A673 (cell line): ENCODE measurements around the gene SLC6A12. TPM values are rescaled to one million over a fixed set of nuclear protein-coding genes. Genes with fewer than 3 reads are reported as not detected.

ENCODE experiments used
- BruUV-seq: library from RNA; stranded (reverse); fragments of 400-500 nt; replicated peaks from 2 replicates; lab custom pipeline; 2021; lab: Mats Ljungman, UMichigan
- CTCF ChIA-PET: fragments of 300-600 bp; sonication (Branson Sonifier 250); formaldehyde crosslinking; loops from one replicate; lab custom pipeline; 2022; ENCODE audit warnings: antibody characterized with exemption; lab: Charles Lee
- POLR2A ChIA-PET: fragments of 300-600 bp; sonication (Branson Sonifier 250); formaldehyde crosslinking; loops from one replicate; lab custom pipeline; 2022; ENCODE audit warnings: antibody characterized with exemption; ENCODE audit not compliant: low non-redundant PET; lab: Charles Lee
- DNase-seq: peaks from one replicate; pipeline ENCODE4 v3.0.0-alpha.2; 2015; ENCODE audit warnings: low spot score
- H3K27ac ChIP-seq: fragments of 200-600 bp; sonication (generic); 2 replicates; pipeline ENCODE4 v1.5.1; 2016; ENCODE audit warnings: mixed run types, low read depth, mild to moderate bottlenecking, mixed read lengths, antibody characterized with exemption, low read length; ENCODE audit not compliant: poor library complexity, severe bottlenecking
- H3K27me3 ChIP-seq: fragments of 200-600 bp; sonication (generic); replicated peaks from 2 replicates; pipeline ENCODE4 v1.6.1; 2017; ENCODE audit warnings: mixed run types, low read depth, mild to moderate bottlenecking, mixed read lengths, antibody characterized with exemption, low read length; ENCODE audit not compliant: insufficient read depth, poor library complexity
- H3K36me3 ChIP-seq: fragments of 200-600 bp; sonication (generic); 2 replicates; pipeline ENCODE4 v1.6.1; 2016; ENCODE audit warnings: mixed run types, mild to moderate bottlenecking, mixed read lengths, antibody characterized with exemption, low read length; ENCODE audit not compliant: insufficient read depth, poor library complexity, severe bottlenecking
- H3K4me1 ChIP-seq: fragments of 200-600 bp; sonication (generic); 2 replicates; pipeline ENCODE4 v1.6.1; 2017; ENCODE audit warnings: mixed run types, mild to moderate bottlenecking, mixed read lengths, antibody characterized with exemption, low read length; ENCODE audit not compliant: insufficient read depth, poor library complexity, severe bottlenecking
- H3K4me3 ChIP-seq: fragments of 200-600 bp; sonication (generic); 2 replicates; pipeline ENCODE4 v1.5.1; 2016; ENCODE audit warnings: low read depth, mixed run types, mild to moderate bottlenecking, mixed read lengths, low read length; ENCODE audit not compliant: poor library complexity, severe bottlenecking
- H3K9me3 ChIP-seq: fragments of 200-600 bp; sonication (generic); 2 replicates; pipeline ENCODE4 v1.6.1; 2016; ENCODE audit warnings: mixed run types, low read depth, mild to moderate bottlenecking, mixed read lengths, antibody characterized with exemption, low read length; ENCODE audit not compliant: poor library complexity, severe bottlenecking
- CTCF ChIP-seq: fragments of 300-800, 200-600 bp; sonication (generic); conservative IDR thresholded peaks from 2 replicates; pipeline ENCODE4 v1.5.1; 2017; ENCODE audit warnings: low read depth, mild to moderate bottlenecking, antibody characterized with exemption, low read length, moderate library complexity, mixed read lengths
- EZH2 ChIP-seq: fragments of 200-600 bp; sonication (generic); IDR thresholded peaks from 2 replicates; pipeline ENCODE4 v1.6.1; 2017; ENCODE audit warnings: borderline replicate concordance, low read depth, mild to moderate bottlenecking, mixed read lengths, antibody characterized with exemption, low read length; ENCODE audit not compliant: poor library complexity, severe bottlenecking
- intact Hi-C: fragments of 100-400 bp; cut with micrococcal nuclease; formaldehyde crosslinking; loops from one replicate; pipeline ENCODE4 v1.10.0; 2022; ENCODE audit not compliant: unreplicated experiment
- total RNA-seq: library from RNA; stranded (reverse); gene quantifications from 2 replicates; pipeline ENCODE4 v1.2.3, GENCODE V29; 2021

SLC6A12 gene
- total RNA-seq, 1 experiment from 2014 or later: not detected

GRCh38 chr12:213527-213932 lies 427 bp downstream of the SLC6A12 start:
- ChIA-PET POLR2A (no interaction called here), CTCF (no interaction called here)
- no peaks in the 10 kb centered on the region for H3K36me3 ChIP-seq
- BruUV-seq: no TSS peak
- no peak for TF ChIP-seq EZH2
- TF ChIP-seq CTCF: no peak
- peaks cover 17% of the 10 kb centered on the region for H3K27me3 ChIP-seq
- no peak overlapping the region for H3K27ac ChIP-seq
- no peak overlapping the region for H3K4me3 ChIP-seq
- no peak for DNase-seq
- no peaks in the 10 kb centered on the region for H3K9me3 ChIP-seq
- no peaks in the 10 kb centered on the region for H3K4me1 ChIP-seq
- intact Hi-C loops: no loop called here

- POLR2A ChIA-PET: no interaction called here
- peaks cover 17% of the 10 kb centered on the region for H3K27me3 ChIP-seq
- H3K4me3 ChIP-seq: no peak overlapping the region
- CTCF ChIA-PET: no interaction called here
- TF ChIP-seq CTCF: no peak
- no peak for TF ChIP-seq EZH2
- H3K4me1 ChIP-seq: no peaks in the 10 kb centered on the region
- BruUV-seq: no TSS peak
- H3K36me3 ChIP-seq: no peaks in the 10 kb centered on the region
- peak; percentile 14 for DNase-seq
- H3K27ac ChIP-seq: no peak overlapping the region
- intact Hi-C loops: no loop called here
- no peaks in the 10 kb centered on the region for H3K9me3 ChIP-seq
These were observed 1.0 kb downstream of the SLC6A12 start for GRCh38 chr12:212715-213526.

GRCh38 chr12:212415-212714 lies 1.6 kb downstream of the SLC6A12 start:
- H3K4me1 ChIP-seq: no peaks in the 10 kb centered on the region
- H3K36me3 ChIP-seq: no peaks in the 10 kb centered on the region
- no TSS peak for BruUV-seq
- H3K27me3 ChIP-seq: peaks cover 17% of the 10 kb centered on the region
- ChIA-PET POLR2A (no interaction called here), CTCF (no interaction called here)
- DNase-seq: no peak
- no peaks in the 10 kb centered on the region for H3K9me3 ChIP-seq
- TF ChIP-seq CTCF (no peak), EZH2 (no peak)
- no peak overlapping the region for H3K4me3 ChIP-seq
- H3K27ac ChIP-seq: no peak overlapping the region
- intact Hi-C loops: no loop called here
